HepG2 (cell line): ENCODE results near the gene ELAPOR1. TPM values are rescaled to one million over a fixed set of nuclear protein-coding genes. Genes with fewer than 3 reads are reported as not detected.

Experiments
- BRF2 ChIP-seq: sonication (generic); formaldehyde crosslinking; IDR thresholded peaks from 2 replicates; pipeline ENCODE4 v1.8.1; 2022; ENCODE audit warnings: mild to moderate bottlenecking, missing genetic modification reagents
- ETV5 ChIP-seq: IDR thresholded peaks from 2 replicates; pipeline ENCODE4 v1.6.1; 2018; ENCODE audit warnings: missing biosample characterization, missing genetic modification reagents, inconsistent platforms, borderline replicate concordance
- HOXA5 ChIP-seq: sonication (generic); formaldehyde crosslinking; IDR thresholded peaks from 2 replicates; pipeline ENCODE4 v1.4.0; 2020; ENCODE audit warnings: missing genetic modification reagents
- HOXA7 ChIP-seq: sonication (generic); formaldehyde crosslinking; IDR thresholded peaks from 2 replicates; pipeline ENCODE4 v1.8.1; 2022; ENCODE audit warnings: mild to moderate bottlenecking, missing genetic modification reagents, moderate library complexity
- KDM4B ChIP-seq: sonication (generic); formaldehyde crosslinking; IDR thresholded peaks from 2 replicates; pipeline ENCODE4 v1.4.0; 2020; ENCODE audit warnings: missing genetic modification reagents
- MTA1 ChIP-seq: sonication (generic); formaldehyde crosslinking; IDR thresholded peaks from 2 replicates; pipeline ENCODE4 v1.4.0; 2020; ENCODE audit warnings: missing genetic modification reagents, mild to moderate bottlenecking, borderline replicate concordance
- NFE2L2 ChIP-seq: fragments of 150-350 bp; IDR thresholded peaks from 2 replicates; pipeline ENCODE4 v1.6.1; 2014; ENCODE audit warnings: low read length
- PATZ1 ChIP-seq: sonication (generic); formaldehyde crosslinking; IDR thresholded peaks from 2 replicates; pipeline ENCODE4 v1.4.0; 2020; ENCODE audit warnings: missing genetic modification reagents
- TFDP2 ChIP-seq: sonication (generic); formaldehyde crosslinking; IDR thresholded peaks from 2 replicates; pipeline ENCODE4 v1.4.0; 2020; ENCODE audit warnings: missing genetic modification reagents
- ZFX ChIP-seq: sonication (generic); formaldehyde crosslinking; IDR thresholded peaks from 2 replicates; pipeline ENCODE4 v1.4.0; 2020; ENCODE audit warnings: mild to moderate bottlenecking, low read depth, missing genetic modification reagents, moderate library complexity
- ZNF12 ChIP-seq: sonication (generic); formaldehyde crosslinking; IDR thresholded peaks from 2 replicates; pipeline ENCODE4 v1.5.0; 2020; ENCODE audit warnings: missing genetic modification reagents
- ZNF33A ChIP-seq: sonication (generic); formaldehyde crosslinking; IDR thresholded peaks from 2 replicates; pipeline ENCODE4 v1.5.1; 2020; ENCODE audit warnings: missing genetic modification reagents, mild to moderate bottlenecking, moderate library complexity, borderline replicate concordance
- ZNF441 ChIP-seq: sonication (generic); formaldehyde crosslinking; IDR thresholded peaks from 2 replicates; pipeline ENCODE4 v1.7.0; 2021; ENCODE audit warnings: missing genetic modification reagents, borderline replicate concordance
- ZSCAN22 ChIP-seq: sonication (generic); formaldehyde crosslinking; IDR thresholded peaks from 2 replicates; pipeline ENCODE4 v1.4.0; 2020; ENCODE audit warnings: mild to moderate bottlenecking, missing genetic modification reagents
- polyA plus RNA-seq, 8 experiments: library from polyadenylated mRNA; depleted of rRNA in 3 of 8; stranded (reverse) in 7 of 8; unstranded in 1 of 8; fragments of >200 nt; fragmentation: Illumina TruSeq in 4 of 8; extraction: Trizol in 4 of 8; gene quantifications; 2 replicates each; pipeline versions ENCODE4 v1.2.1 to v1.2.3, GENCODE V29; 2011 to 2016; ENCODE audit warnings: low read depth in 4 of 8, missing spikeins in 1 of 8, mixed read lengths in 1 of 8; ENCODE audit not compliant: insufficient read depth in 1 of 8
- total RNA-seq, 5 experiments: library from RNA; depleted of rRNA; stranded (reverse); fragments of >200 nt; fragmentation: Illumina TruSeq; extraction: Trizol; gene quantifications; 2 replicates each; pipeline ENCODE4 v1.2.3, GENCODE V29; 2016; ENCODE audit warnings: low read depth in 1 of 5

ELAPOR1 gene
- total and polyA plus RNA-seq, 2 of the 13 experiments (the other 11 are each of a cell fraction or from before 2014, with no cell fraction given), result 0.13 to 0.20 TPM

- TF ChIP-seq ZFX (CRISPR knock-in tag), result peak; percentile 46; the same call in 1 of the 2 replicates
- no peak for TF ChIP-seq HOXA5
- TF ChIP-seq HOXA7 (CRISPR knock-in tag), result no peak
- no peak for TF ChIP-seq NFE2L2
- no peak for TF ChIP-seq ZNF441
- TF ChIP-seq MTA1, result peak; percentile 31; the same call in 1 of the 2 replicates
- TF ChIP-seq TFDP2 (CRISPR knock-in tag), result no peak
- no peak for TF ChIP-seq ETV5
- 0 out of 2 replicates have a peak, but pooled peaks have one; percentile 11 for TF ChIP-seq ZNF12
- TF ChIP-seq ZNF33A (CRISPR knock-in tag), result no peak
- peak; percentile 57; the same call in 1 of the 2 replicates for TF ChIP-seq ZSCAN22
- TF ChIP-seq KDM4B (CRISPR knock-in tag), result no peak
- peak; percentile 49; the same call in 1 of the 2 replicates for TF ChIP-seq PATZ1 (CRISPR knock-in tag)
- TF ChIP-seq BRF2 (CRISPR knock-in tag), result no peak
Measured at GRCh38 chr1:109156916-109157385, 43.0 kb downstream of the ELAPOR1 start (continued).
